IPS DF 6.9 (cell line): ENCODE results near the gene CTSG.
"Not testable (repeated sequence)": the region's sequence is repeated elsewhere in the genome, so short reads cannot be mapped to it uniquely, and the experiment has no call there.

Experiments used
- DNase-seq: peaks from one replicate; pipeline ENCODE4 v3.0.0-alpha.2; 2013; ENCODE audit warnings: low read depth, low spot score
- H3K27ac ChIP-seq: one replicate; pipeline ENCODE4 v1.5.1; 2013; ENCODE audit warnings: low read length, control low read depth
- H3K27me3 ChIP-seq: 2 replicates; pipeline ENCODE4 v1.6.1; 2013; ENCODE audit warnings: mild to moderate bottlenecking, low read length; ENCODE audit not compliant: control insufficient read depth, insufficient read depth
- H3K36me3 ChIP-seq: 2 replicates; pipeline ENCODE4 v1.6.1; 2013; ENCODE audit warnings: low read length; ENCODE audit not compliant: control insufficient read depth, insufficient read depth
- H3K4me1 ChIP-seq: 2 replicates; pipeline ENCODE4 v1.6.1; 2013; ENCODE audit warnings: low read length; ENCODE audit not compliant: control insufficient read depth, insufficient read depth
- H3K4me3 ChIP-seq: 2 replicates; pipeline ENCODE4 v1.5.1; 2013; ENCODE audit warnings: mild to moderate bottlenecking, low read length
- H3K9me3 ChIP-seq: 2 replicates; pipeline ENCODE4 v1.6.1; 2013; ENCODE audit warnings: low read length, inconsistent platforms; ENCODE audit not compliant: control insufficient read depth, insufficient read depth
- WGBS: extraction: QIAGEN DNeasy Blood & Tissue Kit; methylation state at CpG from one replicate; pipeline ENCODE4 v1.1.7; 2013; ENCODE audit warnings: mixed read lengths, missing lambda C conversion rate; ENCODE audit not compliant: insufficient read length, insufficient coverage; 5-methylcytosine and 5-hydroxymethylcytosine counted together

Gene CTSG

GRCh38 chr14:24595073-24595808 lies 19.2 kb upstream of the CTSG start:
- Histone ChIP-seq H3K4me3 (no peak overlapping the region), H3K4me1 (no peaks in the 10 kb centered on the region), H3K27me3 (no peaks in the 10 kb centered on the region), H3K9me3 (no peaks in the 10 kb centered on the region), H3K27ac (no peak overlapping the region), H3K36me3 (no peaks in the 10 kb centered on the region)
- WGBS = no CpG with 5 or more reads among the region's 3 CpGs
- no peak for DNase-seq

DNA sequence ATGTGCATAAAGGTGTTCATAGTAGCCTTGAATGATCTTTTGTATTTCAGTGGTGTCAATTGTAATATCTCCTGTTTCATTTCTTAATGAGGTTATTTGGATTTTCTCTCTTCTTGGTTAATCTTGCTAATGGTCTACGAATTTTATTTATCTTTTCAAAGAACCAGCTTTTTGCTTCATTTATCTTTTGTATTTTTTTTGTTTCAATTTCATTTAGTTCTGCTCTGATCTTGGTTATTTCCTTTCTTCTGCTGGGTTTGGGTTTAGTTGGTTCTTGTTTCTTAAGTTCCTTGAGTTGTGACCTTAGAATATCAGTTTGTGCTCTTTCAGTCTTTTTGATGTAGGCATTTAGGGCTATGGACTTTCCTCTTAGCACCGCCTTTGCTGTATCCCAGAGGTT lies 15.0 kb upstream of the CTSG start:
- not testable (repeated sequence) for H3K9me3 ChIP-seq, H3K36me3 ChIP-seq, H3K4me3 ChIP-seq, H3K4me1 ChIP-seq, H3K27ac ChIP-seq, DNase-seq, H3K27me3 ChIP-seq
- no CpG with 5 or more reads among the region's 2 CpGs for WGBS

- not testable (repeated sequence) for H3K9me3 ChIP-seq, H3K4me1 ChIP-seq, H3K36me3 ChIP-seq, H3K27ac ChIP-seq, H3K4me3 ChIP-seq, DNase-seq, H3K27me3 ChIP-seq
- WGBS = no CpG with 5 or more reads among the region's 3 CpGs
Observed at GRCh38 chr14:24584402-24584801, 8.4 kb upstream of the CTSG start.

DNA sequence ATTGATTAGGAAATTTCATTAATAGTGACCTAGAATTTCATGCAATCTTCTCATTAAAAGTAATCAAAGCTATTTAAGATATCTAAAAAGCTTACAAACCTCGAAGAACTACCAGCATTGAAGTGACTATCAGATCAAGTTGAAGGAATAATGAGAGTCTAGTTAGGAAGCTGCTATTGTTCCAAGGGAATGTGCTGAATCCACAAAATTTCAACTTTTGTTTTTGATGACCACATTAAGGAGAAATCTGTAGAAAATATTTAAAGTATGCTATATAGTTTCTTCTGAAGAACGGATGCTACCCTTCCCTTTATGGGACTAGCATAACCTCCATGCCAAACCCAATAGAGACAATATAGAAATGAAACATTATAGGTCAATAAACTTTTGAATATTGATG lies 2.5 kb upstream of the CTSG start:
- H3K4me1 ChIP-seq = no peaks in the 10 kb centered on the region
- H3K27ac ChIP-seq = no peak overlapping the region
- no peak for DNase-seq
- no CpG with 5 or more reads among the region's 2 CpGs for WGBS
- no peaks in the 10 kb centered on the region for H3K9me3 ChIP-seq
- H3K27me3 ChIP-seq = no peaks in the 10 kb centered on the region
- no peak overlapping the region for H3K4me3 ChIP-seq
- H3K36me3 ChIP-seq = no peaks in the 10 kb centered on the region

DNA sequence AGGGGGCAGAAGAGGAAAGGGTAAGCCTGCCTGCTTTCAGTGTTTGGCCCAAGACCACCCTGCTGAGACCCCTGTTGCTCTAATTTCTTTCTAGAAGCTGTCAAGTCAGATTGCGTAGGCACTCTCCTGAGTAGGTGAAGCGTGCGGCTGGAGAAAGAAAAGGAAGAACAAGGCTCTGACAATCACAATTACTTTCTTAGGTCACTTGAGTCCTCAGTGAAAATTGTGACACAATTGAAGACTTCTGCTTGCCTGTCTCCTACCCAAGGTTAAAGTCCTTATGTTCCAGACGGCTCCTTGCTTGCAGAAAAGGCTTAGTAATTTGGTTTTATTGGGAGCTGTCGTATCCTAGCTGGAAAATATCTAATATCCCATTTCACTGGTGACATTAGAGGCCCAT lies 721 bp upstream of the CTSG start:
- Histone ChIP-seq H3K27me3 (no peaks in the 10 kb centered on the region), H3K4me1 (no peaks in the 10 kb centered on the region), H3K9me3 (no peaks in the 10 kb centered on the region), H3K4me3 (no peak overlapping the region), H3K36me3 (no peaks in the 10 kb centered on the region), H3K27ac (no peak overlapping the region)
- DNase-seq = no peak
- no CpG with 5 or more reads among the region's 5 CpGs for WGBS

GRCh38 chr14:24574206-24574774 lies 1.8 kb downstream of the CTSG start:
- Histone ChIP-seq H3K9me3 (no peaks in the 10 kb centered on the region), H3K4me1 (no peaks in the 10 kb centered on the region), H3K36me3 (no peaks in the 10 kb centered on the region), H3K27ac (no peak overlapping the region), H3K4me3 (no peak overlapping the region), H3K27me3 (no peaks in the 10 kb centered on the region)
- WGBS = no CpG with 5 or more reads among the region's 27 CpGs
- DNase-seq = no peak

- H3K27me3 ChIP-seq = no peaks in the 10 kb centered on the region
- no peak overlapping the region for H3K27ac ChIP-seq
- DNase-seq = no peak
- H3K4me3 ChIP-seq = no peak overlapping the region
- no peaks in the 10 kb centered on the region for H3K4me1 ChIP-seq
- WGBS = no CpG with 5 or more reads among the region's 2 CpGs
- H3K36me3 ChIP-seq = no peaks in the 10 kb centered on the region
- H3K9me3 ChIP-seq = no peaks in the 10 kb centered on the region
Observed at GRCh38 chr14:24566318-24566717, 9.7 kb downstream of the CTSG start.

DNA sequence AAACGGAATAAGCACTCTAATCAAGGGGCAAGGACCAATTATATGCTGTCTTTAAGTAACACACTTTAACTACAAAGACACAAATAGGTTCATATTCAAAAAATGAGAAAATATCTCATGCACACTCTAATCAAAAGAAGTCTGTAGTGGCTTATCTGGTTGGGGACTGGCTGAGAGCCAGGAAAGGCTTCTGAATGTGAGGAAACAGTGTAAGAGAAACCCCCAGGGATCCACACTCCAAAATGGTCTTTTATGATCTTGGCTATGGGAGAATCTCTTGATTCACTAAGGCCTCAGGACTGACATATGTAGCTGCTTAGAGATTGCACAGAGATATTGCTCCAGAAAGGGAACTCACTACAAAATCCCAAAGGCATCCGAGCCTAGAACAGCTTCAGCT lies 10.3 kb downstream of the CTSG start:
- Histone ChIP-seq H3K36me3 (no peaks in the 10 kb centered on the region), H3K4me1 (no peaks in the 10 kb centered on the region), H3K27ac (no peak overlapping the region), H3K9me3 (no peaks in the 10 kb centered on the region), H3K4me3 (no peak overlapping the region), H3K27me3 (no peaks in the 10 kb centered on the region)
- WGBS = no CpG with 5 or more reads among the region's 2 CpGs
- no peak for DNase-seq

DNA sequence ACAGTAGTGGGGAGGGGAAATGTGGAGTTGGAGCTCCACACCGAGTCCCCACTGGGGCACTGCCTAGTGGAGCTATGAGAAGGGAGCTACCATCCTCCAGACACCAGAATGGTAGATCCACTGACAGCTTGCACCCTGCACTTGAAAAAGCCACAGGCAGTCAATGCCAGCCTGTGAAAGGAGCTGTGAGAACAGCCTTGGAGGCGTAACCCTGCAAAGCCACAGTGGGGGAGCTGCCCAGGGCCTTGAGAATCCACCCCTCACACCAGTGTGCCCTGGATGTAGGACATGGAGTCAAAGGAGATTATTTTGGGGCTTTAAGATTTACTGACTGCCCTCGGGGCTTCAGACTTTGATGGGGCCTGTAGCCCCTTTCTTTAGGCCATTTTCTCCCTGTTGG lies 12.5 kb downstream of the CTSG start:
- WGBS = no CpG with 5 or more reads among the region's 3 CpGs
- H3K4me3 ChIP-seq = no peak overlapping the region

DNA sequence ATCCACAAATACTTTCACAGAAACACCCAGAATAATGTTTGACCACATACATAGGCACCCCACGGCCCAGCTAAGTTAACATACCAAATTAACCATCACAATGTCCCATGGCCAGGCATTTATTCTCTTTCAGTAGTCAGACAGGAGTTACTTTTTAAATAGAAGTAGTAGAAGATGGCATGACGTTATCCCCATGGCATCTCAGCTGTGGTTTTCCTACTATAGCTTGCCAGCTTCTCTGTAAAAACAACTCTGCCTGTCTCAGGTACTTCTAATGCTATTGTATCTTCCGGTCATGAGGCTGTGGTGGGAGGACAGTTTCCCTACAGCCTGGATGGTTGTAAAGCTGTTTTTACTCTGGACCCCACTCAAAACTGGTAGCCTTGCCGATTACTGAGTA lies 19.3 kb downstream of the CTSG start:
- Histone ChIP-seq H3K4me3 (no peak overlapping the region), H3K27me3 (no peaks in the 10 kb centered on the region), H3K9me3 (no peaks in the 10 kb centered on the region), H3K27ac (no peak overlapping the region), H3K36me3 (no peaks in the 10 kb centered on the region), H3K4me1 (no peaks in the 10 kb centered on the region)
- WGBS = no CpG with 5 or more reads among the region's 4 CpGs
- DNase-seq = no peak

More for the DNA sequence above, 12.5 kb downstream of the CTSG start:
- Histone ChIP-seq H3K4me1 (no peaks in the 10 kb centered on the region), H3K27me3 (no peaks in the 10 kb centered on the region), H3K36me3 (no peaks in the 10 kb centered on the region), H3K27ac (no peak overlapping the region), H3K9me3 (no peaks in the 10 kb centered on the region)
- no peak for DNase-seq

DNA sequence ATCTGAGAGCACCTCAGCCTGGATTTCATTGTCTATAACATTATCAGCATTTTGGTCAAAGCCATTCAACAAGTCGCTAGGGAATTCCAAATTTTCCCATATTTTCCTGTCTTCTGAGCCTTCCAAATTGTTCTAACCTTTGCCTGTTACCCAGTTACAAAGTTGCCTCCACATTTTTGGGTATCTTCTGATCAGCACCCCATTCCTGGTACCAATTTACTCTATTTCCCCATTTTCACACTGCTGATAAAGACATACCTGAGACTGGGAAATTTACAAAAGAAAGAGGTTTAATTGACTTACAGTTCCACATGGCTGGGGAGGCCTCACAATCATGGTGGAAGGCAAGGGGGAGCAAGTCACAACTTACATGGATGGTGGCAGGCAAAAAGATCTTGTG lies 27.0 kb downstream of the CTSG start:
- not testable (repeated sequence) for H3K27me3 ChIP-seq, DNase-seq, H3K36me3 ChIP-seq, H3K4me1 ChIP-seq, H3K27ac ChIP-seq, H3K4me3 ChIP-seq, H3K9me3 ChIP-seq
- WGBS = no CpG with 5 or more reads among the region's 1 CpG
